ENCODE data around the gene DENND2C.

Gene DENND2C

DNA sequence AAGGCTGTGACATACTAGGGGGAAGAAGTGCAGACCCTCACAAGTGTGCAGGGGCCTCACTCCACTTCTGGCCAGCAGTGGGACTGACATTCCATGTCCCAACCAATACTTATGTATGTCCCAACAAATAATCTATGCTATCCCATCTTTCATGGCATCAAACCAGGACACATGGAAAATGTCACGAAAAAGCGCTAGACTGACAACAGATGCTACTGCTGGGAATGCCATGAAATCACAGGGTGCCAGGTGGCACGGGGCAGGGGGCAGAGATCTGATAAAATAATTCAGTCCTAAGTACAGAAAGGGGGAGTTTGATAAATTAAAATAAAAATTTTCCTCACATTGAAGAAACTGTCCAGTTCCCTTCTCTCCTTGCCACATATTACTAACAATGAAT is 60.8 kb downstream of the DENND2C start:
- no peaks in the 10 kb centered on the region for H3K27me3 ChIP-seq (ENCODE audit: control insufficient read depth in 1 of 2, insufficient read depth in 2 of 2, low read length in 2 of 2)
- no peaks in the 10 kb centered on the region for H3K4me1 ChIP-seq (ENCODE audit: control insufficient read depth, insufficient read depth, low read length)
- H3K9ac ChIP-seq (ENCODE audit: low read length in 2 of 2): no peak overlapping the region
- no peak overlapping the region for H3K27ac ChIP-seq (ENCODE audit: low read length)
- no peaks in the 10 kb centered on the region for H3K9me3 ChIP-seq (ENCODE audit: control insufficient read depth in 2 of 2, low read length in 2 of 2)
- no peak overlapping the region for H3K4me3 ChIP-seq (ENCODE audit: low read length in 2 of 2)
- peaks cover 3 to 7% of the 10 kb centered on the region in 2 donors for H3K36me3 ChIP-seq (ENCODE audit: control insufficient read depth in 2 of 2, insufficient read depth in 2 of 2, low read length in 2 of 2)

DNA sequence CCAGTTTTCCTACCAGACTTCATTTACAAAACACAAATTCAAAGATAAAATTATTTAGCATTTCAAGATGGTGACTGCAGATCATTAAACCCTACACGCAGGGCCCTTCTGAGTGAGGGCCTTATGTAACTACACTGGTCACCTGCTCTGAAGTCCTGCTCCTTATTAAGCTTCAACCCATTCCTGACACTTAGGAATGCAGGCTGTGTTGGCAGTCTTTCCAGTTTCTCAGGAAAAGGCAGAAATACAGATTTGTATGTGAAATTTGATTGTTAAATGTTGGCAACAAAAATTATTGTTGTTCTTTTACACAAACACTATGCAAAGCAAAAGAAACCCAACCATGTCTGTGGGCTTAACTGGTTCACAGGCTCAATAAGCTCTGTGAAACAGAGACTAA is 62.6 kb downstream of the DENND2C start:
- Histone ChIP-seq H3K27ac (ENCODE audit: low read length) (no peak overlapping the region), H3K27me3 (ENCODE audit: control insufficient read depth in 1 of 2, insufficient read depth in 2 of 2, low read length in 2 of 2) (no peaks in the 10 kb centered on the region), H3K4me3 (ENCODE audit: low read length in 2 of 2) (no peak overlapping the region), H3K36me3 (ENCODE audit: control insufficient read depth in 2 of 2, insufficient read depth in 2 of 2, low read length in 2 of 2) (peaks cover 3 to 7% of the 10 kb centered on the region in 2 donors), H3K4me1 (ENCODE audit: control insufficient read depth, insufficient read depth, low read length) (no peaks in the 10 kb centered on the region), H3K9ac (ENCODE audit: low read length in 2 of 2) (no peak overlapping the region), H3K9me3 (ENCODE audit: control insufficient read depth in 2 of 2, low read length in 2 of 2) (no peaks in the 10 kb centered on the region)

DNA sequence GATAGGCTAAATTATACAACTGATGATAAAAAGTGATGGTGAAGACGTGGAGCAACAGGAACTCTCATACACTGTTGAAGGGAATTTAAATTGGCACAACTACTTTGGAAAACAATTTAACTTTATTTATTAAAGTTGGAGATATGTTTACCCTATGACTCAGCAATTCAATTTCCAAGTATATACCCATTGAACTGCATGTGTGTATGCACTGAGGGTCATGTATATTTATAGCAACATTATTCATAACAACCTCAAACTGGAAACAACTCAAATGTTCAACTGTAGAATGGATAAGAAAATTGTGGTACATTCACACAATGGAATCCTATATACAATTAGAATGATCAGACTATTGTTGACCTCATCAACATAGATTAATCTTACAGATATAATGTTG is 71.9 kb downstream of the DENND2C start:
- Histone ChIP-seq H3K27ac (ENCODE audit: low read length) (no peak overlapping the region), H3K4me3 (ENCODE audit: low read length in 2 of 2) (no peak overlapping the region), H3K9ac (ENCODE audit: low read length in 2 of 2) (no peak overlapping the region), H3K9me3 (ENCODE audit: control insufficient read depth in 2 of 2, low read length in 2 of 2) (no peaks in the 10 kb centered on the region), H3K4me1 (ENCODE audit: control insufficient read depth, insufficient read depth, low read length) (no peaks in the 10 kb centered on the region), H3K27me3 (ENCODE audit: control insufficient read depth in 1 of 2, insufficient read depth in 2 of 2, low read length in 2 of 2) (no peaks in the 10 kb centered on the region), H3K36me3 (ENCODE audit: control insufficient read depth in 2 of 2, insufficient read depth in 2 of 2, low read length in 2 of 2) (peaks cover 2 to 13% of the 10 kb centered on the region in 2 donors)

- no peak overlapping the region for H3K4me3 ChIP-seq (ENCODE audit: low read length in 2 of 2)
- no peaks in the 10 kb centered on the region for H3K9me3 ChIP-seq (ENCODE audit: control insufficient read depth in 2 of 2, low read length in 2 of 2)
- no peaks in the 10 kb centered on the region for H3K4me1 ChIP-seq (ENCODE audit: control insufficient read depth, insufficient read depth, low read length)
- H3K36me3 ChIP-seq (ENCODE audit: control insufficient read depth in 2 of 2, insufficient read depth in 2 of 2, low read length in 2 of 2): peaks cover 4 to 13% of the 10 kb centered on the region in 2 donors
- H3K27me3 ChIP-seq (ENCODE audit: control insufficient read depth in 1 of 2, insufficient read depth in 2 of 2, low read length in 2 of 2): no peaks in the 10 kb centered on the region
- H3K9ac ChIP-seq (ENCODE audit: low read length in 2 of 2): no peak overlapping the region
- no peak overlapping the region for H3K27ac ChIP-seq (ENCODE audit: low read length)
Measured at GRCh38 chr1:114595602-114596001, 74.2 kb downstream of the DENND2C start.

- peaks cover 2 to 13% of the 10 kb centered on the region in 2 donors for H3K36me3 ChIP-seq (ENCODE audit: control insufficient read depth in 2 of 2, insufficient read depth in 2 of 2, low read length in 2 of 2)
- no peak overlapping the region for H3K4me3 ChIP-seq (ENCODE audit: low read length in 2 of 2)
- H3K4me1 ChIP-seq (ENCODE audit: control insufficient read depth, insufficient read depth, low read length): no peaks in the 10 kb centered on the region
- no peak overlapping the region for H3K27ac ChIP-seq (ENCODE audit: low read length)
- no peak overlapping the region for H3K9ac ChIP-seq (ENCODE audit: low read length in 2 of 2)
- no peaks in the 10 kb centered on the region for H3K27me3 ChIP-seq (ENCODE audit: control insufficient read depth in 1 of 2, insufficient read depth in 2 of 2, low read length in 2 of 2)
- H3K9me3 ChIP-seq (ENCODE audit: control insufficient read depth in 2 of 2, low read length in 2 of 2): no peaks in the 10 kb centered on the region
Measured at GRCh38 chr1:114594046-114594445, 75.8 kb downstream of the DENND2C start.

DNA sequence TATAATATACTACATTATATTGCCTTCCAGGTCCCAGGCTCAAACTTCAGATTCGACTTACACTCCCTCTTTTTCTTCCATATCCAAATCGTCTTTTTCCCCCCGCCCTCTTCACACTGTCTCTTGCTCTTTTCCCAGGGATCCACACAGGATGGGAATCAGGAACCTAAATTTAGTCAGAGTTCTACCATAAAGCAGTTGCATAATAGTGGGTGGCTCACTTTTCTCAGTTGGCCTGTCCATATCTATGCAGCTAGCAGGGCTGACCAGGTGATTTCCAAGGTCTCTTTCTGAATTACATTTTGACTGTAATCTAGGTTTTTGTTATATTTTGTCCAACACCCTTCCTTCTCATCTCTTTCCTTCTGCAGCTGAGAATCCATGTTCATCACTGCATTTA is 80.7 kb downstream of the DENND2C start:
- no peaks in the 10 kb centered on the region for H3K4me1 ChIP-seq (ENCODE audit: control insufficient read depth, insufficient read depth, low read length)
- H3K4me3 ChIP-seq (ENCODE audit: low read length in 2 of 2): no peak overlapping the region
- H3K27me3 ChIP-seq (ENCODE audit: control insufficient read depth in 1 of 2, insufficient read depth in 2 of 2, low read length in 2 of 2): no peaks in the 10 kb centered on the region
- H3K9ac ChIP-seq (ENCODE audit: low read length in 2 of 2): no peak overlapping the region
- H3K36me3 ChIP-seq (ENCODE audit: control insufficient read depth in 2 of 2, insufficient read depth in 2 of 2, low read length in 2 of 2): peaks cover 2 to 11% of the 10 kb centered on the region in 2 donors
- no peaks in the 10 kb centered on the region for H3K9me3 ChIP-seq (ENCODE audit: control insufficient read depth in 2 of 2, low read length in 2 of 2)
- H3K27ac ChIP-seq (ENCODE audit: low read length): no peak overlapping the region

DNA sequence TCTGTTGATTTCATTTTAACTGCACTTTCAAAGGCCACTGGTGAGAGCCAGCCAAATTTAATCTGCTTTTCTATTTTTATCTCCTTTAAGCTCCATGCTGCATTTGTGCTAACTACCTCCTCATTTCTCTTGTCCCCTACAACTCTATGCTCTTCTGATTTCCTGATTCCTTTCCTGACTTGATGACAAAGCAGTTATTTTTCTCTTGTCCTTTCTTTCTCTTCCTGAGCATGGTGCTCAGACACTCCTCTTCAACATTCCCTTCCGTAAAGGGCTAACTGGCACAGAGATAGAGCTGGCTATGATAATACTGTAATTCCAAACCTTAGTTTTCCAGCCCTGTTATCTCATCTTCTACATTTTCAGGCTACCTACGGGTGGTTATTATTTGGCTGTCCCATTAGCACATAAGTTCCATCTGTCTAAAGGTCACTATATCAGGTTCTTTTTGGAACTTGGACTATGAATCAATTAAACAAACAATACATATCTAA is 81.6 kb downstream of the DENND2C start:
- Histone ChIP-seq H3K9ac (ENCODE audit: low read length in 2 of 2) (no peak overlapping the region), H3K36me3 (ENCODE audit: control insufficient read depth in 2 of 2, insufficient read depth in 2 of 2, low read length in 2 of 2) (peaks cover 2 to 3% of the 10 kb centered on the region in 2 donors), H3K9me3 (ENCODE audit: control insufficient read depth in 2 of 2, low read length in 2 of 2) (no peaks in the 10 kb centered on the region), H3K4me1 (ENCODE audit: control insufficient read depth, insufficient read depth, low read length) (no peaks in the 10 kb centered on the region), H3K4me3 (ENCODE audit: low read length in 2 of 2) (no peak overlapping the region), H3K27me3 (ENCODE audit: control insufficient read depth in 1 of 2, insufficient read depth in 2 of 2, low read length in 2 of 2) (no peaks in the 10 kb centered on the region), H3K27ac (ENCODE audit: low read length) (no peak overlapping the region)

- Histone ChIP-seq H3K4me3 (ENCODE audit: low read length in 2 of 2) (no peak overlapping the region), H3K9ac (ENCODE audit: low read length in 2 of 2) (no peak overlapping the region), H3K27ac (ENCODE audit: low read length) (no peak overlapping the region), H3K27me3 (ENCODE audit: control insufficient read depth in 1 of 2, insufficient read depth in 2 of 2, low read length in 2 of 2) (no peaks in the 10 kb centered on the region), H3K4me1 (ENCODE audit: control insufficient read depth, insufficient read depth, low read length) (no peaks in the 10 kb centered on the region), H3K9me3 (ENCODE audit: control insufficient read depth in 2 of 2, low read length in 2 of 2) (no peaks in the 10 kb centered on the region), H3K36me3 (ENCODE audit: control insufficient read depth in 2 of 2, insufficient read depth in 2 of 2, low read length in 2 of 2) (peaks cover 0 to 3% of the 10 kb centered on the region in 2 donors)
Measured at GRCh38 chr1:114587203-114587991, 82.5 kb downstream of the DENND2C start.

- Histone ChIP-seq H3K4me1 (ENCODE audit: control insufficient read depth, insufficient read depth, low read length) (peaks cover 5% of the 10 kb centered on the region), H3K9me3 (ENCODE audit: control insufficient read depth in 2 of 2, low read length in 2 of 2) (no peaks in the 10 kb centered on the region), H3K36me3 (ENCODE audit: control insufficient read depth in 2 of 2, insufficient read depth in 2 of 2, low read length in 2 of 2) (peaks cover 0 to 3% of the 10 kb centered on the region in 2 donors), H3K4me3 (ENCODE audit: low read length in 2 of 2) (no peak overlapping the region), H3K27ac (ENCODE audit: low read length) (no peak overlapping the region), H3K9ac (ENCODE audit: low read length in 2 of 2) (no peak overlapping the region), H3K27me3 (ENCODE audit: control insufficient read depth in 1 of 2, insufficient read depth in 2 of 2, low read length in 2 of 2) (no peaks in the 10 kb centered on the region)
Measured at GRCh38 chr1:114586513-114587047, 83.3 kb downstream of the DENND2C start.

DNA sequence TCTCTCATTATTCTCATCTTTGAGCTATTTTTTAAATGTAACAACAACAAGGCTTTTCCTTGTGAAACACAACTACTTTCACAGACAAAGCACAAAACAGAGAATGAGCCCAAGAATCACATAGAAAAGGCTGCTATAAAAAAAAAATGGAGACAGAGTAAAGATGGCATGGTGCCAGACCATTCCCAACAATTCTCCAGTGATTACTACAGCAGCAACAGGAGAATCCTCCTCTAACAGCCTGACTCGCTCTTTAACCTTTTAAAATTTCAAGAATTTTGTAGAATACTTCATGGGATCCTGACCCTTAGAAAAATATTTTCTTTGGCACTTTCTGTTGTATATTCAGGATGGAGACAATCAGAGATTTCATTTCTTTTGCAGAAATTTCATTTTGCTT is 84.6 kb downstream of the DENND2C start:
- H3K9me3 ChIP-seq (ENCODE audit: control insufficient read depth in 2 of 2, low read length in 2 of 2): no peaks in the 10 kb centered on the region
- no peak overlapping the region for H3K4me3 ChIP-seq (ENCODE audit: low read length in 2 of 2)
- no peak overlapping the region for H3K27ac ChIP-seq (ENCODE audit: low read length)
- H3K4me1 ChIP-seq (ENCODE audit: control insufficient read depth, insufficient read depth, low read length): peaks cover 6% of the 10 kb centered on the region
- H3K27me3 ChIP-seq (ENCODE audit: control insufficient read depth in 1 of 2, insufficient read depth in 2 of 2, low read length in 2 of 2): no peaks in the 10 kb centered on the region
- H3K9ac ChIP-seq (ENCODE audit: low read length in 2 of 2): no peak overlapping the region
- H3K36me3 ChIP-seq (ENCODE audit: control insufficient read depth in 2 of 2, insufficient read depth in 2 of 2, low read length in 2 of 2): no peaks in the 10 kb centered on the region

Measured in stomach smooth muscle (tissue), 2 donors.